Bone marrow (tissue), 2 donors: ENCODE results near the gene C22orf31.

Source experiments
- DNase-seq, 2 donors: peaks; one replicate each; lab custom pipeline; 2025; lab: John Stamatoyannopoulos, UW

The C22orf31 gene

DNA sequence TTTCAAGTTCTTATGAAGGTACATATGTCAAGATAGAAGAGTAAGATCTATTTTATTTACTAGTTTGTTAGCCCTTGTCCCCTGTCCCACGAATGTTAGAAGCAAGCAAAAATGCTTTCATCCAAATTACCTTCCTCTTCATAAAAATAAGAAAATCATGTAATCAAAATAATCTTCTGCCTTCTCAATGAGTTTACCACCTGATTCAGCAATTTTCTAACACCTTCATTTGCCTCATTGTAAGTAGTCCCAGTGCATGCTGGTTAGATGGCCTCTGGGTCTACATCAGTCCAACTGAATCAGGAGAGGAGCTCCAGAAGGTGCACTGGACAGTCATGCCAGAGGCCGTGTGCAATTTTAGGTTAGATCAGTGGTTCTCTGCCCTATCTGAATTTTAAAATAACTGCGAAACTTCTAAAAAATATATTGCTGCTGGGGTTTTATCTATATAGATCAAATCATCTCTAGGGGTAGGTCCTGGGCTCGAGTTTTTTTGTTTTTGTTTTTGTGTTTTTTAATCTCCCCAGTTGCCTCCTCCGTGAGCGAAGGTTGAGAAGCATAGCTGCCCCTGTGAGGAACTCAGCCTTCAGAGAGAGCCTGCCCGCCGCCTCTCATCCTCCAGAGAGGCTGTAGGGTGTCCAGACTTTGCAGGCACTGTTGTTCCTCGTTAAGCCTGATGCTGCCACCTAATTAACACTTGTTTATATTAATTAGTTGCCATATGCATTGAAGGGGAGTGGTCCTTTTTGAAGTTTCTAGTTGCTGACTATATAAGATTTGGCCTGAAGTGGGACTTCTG lies 32.2 kb downstream of the C22orf31 start:
- DNase-seq: no peak

DNA sequence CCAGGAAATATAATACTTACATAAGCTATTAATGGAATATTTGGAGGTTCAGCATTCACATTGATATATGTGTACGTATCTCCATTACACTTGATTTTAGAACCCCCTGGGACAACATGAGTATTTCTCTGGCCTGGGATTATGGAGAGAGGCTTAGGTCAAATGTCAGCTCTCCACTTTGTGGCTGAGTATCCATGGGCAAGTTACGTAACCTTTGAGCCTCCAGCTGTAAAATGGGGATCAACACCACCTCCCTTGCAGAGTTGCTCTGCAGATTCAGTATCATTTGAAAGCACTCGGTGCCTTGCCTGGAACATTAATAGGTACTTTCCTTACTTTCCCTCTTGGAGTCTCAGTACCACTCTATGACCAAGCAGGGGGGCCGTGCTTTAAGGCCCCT lies 33.2 kb downstream of the C22orf31 start:
- no peak for DNase-seq

DNA sequence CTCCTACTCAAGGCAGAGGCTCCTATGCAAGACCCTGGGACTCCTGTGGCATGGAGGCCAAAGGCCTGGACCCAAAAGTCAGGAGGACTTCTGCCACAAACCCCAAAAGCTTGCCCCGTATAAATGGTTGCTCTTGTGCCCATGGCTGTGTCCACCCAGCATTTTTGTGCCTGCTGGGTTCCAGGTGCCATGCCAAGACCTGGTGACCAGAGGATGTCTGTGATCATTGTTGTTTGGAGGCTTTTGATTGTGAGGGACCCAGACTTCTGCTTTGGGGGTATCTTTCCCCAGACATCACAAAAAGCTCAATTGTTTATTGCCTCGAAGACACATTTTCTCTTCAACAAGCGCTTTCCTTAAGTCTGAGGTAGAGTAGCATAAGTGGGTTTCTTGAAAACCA lies 35.1 kb downstream of the C22orf31 start:
- DNase-seq: no peak

DNA sequence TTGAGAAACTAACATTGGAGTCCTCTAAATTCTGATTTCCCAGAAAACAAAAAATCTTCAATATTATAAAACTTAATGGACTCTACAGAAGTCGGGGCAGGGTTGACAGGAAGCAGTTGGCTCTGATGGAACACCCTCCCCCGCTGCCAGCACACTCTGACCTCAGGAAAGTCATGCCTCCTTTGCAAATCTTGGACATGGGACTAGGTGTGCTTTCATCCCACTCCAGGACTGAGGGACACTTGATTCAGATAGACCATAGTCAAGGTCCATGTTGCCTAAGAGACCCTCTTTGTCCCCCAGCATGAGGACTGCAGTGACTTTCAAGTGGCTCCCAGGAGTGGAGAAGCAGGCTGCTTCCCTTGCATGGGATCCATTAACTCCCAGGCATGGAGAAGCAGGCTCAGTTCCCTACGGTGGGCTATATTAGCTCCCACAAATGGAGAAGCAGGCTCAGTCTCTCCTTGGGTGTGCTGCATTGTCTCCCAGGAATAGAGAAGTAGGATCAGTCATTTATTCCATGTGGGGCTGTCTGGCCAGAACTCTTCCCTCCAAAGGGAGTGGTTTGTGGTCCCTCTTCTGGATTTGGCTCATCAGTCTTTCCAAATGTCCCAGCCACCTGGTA lies 38.3 kb downstream of the C22orf31 start:
- DNase-seq: no peak

DNA sequence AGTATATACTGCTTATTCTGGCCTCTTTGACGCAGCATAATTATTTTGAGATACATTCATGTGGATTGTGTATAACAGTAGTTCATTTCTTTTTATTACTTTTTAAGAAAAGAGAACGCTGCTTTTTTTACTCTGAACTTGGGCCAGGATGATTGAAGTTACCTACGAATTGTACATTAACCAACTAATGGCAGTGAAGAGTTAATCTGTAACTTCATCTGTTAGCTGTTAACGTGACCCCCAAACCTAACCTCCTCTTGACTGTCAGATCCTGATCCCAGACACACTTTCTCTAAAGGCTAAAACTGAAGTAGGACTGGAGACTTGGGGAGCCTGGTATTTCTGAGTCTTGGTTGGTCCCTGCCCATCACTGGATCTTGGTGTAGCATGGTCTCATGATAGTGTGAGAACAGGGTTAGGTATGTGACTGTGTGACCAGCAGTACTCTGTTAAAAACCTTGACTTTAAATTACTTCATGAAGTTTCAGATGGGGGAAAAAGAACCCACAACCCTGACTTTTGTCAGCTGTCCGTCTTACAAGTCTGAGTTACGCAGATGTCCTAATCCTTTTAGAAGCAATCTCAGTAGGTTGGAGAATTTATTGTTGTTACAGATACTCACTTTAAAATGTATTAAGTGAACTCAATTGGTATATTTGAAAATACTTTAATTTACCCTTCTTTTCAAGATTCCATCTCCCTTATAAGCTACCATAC lies 39.4 kb downstream of the C22orf31 start:
- DNase-seq: no peak

DNA sequence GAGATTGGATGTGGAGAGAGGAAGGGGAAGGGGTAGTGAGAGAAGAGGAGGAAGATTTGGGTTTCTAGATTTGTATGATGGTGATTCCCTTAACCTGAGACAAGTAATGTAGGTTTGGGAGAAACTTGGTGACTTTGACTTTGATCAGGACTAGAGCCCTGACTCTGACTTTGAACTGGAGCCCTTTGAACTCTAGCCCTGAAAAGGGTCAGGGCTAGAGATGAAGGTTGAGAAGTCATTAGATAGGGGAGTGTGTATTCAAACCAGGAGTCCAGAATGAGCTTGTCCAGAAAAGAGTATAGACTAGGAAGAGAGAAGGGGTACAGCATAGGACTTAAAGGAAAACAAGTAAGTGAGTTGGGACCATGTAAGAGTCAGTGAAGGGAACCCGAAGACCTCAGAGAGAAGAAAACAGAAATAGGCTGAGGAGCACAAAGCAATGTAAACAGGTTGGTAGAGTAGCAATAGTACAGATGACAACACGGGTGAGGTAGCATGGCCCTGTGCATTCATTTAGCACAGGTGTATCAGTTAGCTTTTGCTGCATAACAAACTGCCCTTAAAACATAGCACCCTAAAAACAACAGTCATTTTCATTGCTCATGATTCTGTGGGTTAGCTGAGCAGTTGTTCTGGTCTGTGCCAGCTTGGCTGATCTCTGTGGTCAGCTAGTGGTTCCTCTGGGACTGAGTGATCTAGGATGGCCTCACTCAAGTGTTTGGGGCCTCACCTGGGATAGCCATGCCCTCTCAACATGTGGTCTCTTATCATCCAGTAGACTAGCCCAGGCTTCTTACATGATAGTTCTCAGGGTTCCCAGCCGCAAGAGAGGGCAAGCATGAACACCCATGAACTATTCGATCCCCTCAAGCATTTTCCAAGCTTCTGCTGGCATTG lies 43.1 kb downstream of the C22orf31 start:
- no peak for DNase-seq

DNA sequence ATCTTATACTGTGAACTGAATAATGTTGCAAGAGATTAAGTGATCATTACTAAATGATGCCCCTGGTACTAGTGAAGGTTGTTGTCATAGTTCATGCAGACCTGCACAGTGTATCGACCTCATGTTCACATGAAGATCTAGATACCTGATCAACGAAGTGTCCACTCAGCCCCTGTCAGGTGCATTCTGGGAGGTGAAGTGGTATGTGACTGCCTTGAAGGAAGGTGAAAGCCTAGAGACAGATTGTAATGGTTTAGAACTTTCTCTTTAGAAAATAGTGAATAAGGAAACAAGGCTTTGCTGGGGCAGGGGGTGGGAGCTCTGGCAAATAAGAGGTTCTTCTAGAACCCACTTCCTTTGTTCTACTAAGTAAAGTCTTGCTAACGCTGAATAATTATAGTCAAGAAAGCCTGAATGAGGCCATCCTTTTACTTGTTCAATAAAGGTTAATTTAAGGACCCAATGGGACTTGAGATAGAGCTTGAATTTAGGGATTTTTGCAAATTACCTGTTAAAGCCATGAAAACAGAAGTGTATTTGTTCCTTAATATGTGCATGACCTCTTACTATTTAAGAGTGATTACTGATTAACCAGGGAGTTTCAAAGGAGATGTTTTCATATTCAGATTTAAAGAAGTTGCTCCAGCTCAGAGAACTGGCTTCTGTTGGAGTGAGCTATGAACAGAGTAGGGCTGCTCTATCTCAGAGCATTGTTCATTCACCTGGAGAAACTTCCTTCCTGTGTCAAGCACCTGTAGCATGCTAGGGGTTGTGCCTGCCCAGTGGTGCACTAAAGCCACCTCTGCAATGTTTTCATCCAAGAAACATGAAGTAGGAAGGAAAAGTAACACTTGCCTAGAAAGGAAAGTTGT lies 45.3 kb downstream of the C22orf31 start:
- no peak for DNase-seq

DNA sequence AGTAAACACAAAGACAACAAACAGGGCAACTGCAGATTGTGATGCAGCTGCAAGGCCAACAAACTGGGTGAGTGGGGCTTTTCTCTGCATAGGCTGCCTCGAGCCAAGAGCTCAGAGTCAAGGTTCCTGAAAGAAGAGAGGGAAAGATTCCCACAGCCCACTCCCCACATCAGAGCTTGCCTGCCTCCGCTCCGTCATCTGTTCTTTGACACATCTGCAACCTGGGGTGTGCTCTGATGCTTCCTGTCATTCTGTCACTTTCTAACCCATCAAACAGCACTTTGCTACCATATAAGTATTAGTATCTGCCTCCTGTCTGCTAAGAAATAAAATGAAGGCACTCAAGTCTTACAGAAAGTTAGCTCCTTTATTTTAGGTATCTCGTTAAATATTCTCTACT lies 46.9 kb downstream of the C22orf31 start:
- no peak for DNase-seq

DNA sequence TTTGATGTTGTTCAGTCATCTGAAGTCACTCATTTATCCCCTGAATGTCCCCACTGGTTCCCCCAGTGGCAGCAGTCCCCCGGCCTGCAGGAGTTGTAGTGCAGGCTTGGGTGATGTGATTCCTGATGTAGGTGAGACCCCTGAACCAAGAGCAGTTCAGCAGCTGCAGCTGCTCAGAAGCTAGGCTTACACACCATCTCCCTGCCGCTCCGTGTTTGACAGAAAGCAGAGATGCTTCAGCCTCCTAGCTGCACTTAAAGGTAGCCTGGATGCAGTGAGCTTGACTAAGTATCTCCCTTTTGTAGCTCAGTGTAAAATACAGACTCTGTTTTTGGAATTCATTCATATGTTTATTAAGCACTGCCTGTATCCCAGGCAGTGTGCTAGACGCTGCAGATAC lies 47.3 kb downstream of the C22orf31 start:
- DNase-seq: no peak

DNA sequence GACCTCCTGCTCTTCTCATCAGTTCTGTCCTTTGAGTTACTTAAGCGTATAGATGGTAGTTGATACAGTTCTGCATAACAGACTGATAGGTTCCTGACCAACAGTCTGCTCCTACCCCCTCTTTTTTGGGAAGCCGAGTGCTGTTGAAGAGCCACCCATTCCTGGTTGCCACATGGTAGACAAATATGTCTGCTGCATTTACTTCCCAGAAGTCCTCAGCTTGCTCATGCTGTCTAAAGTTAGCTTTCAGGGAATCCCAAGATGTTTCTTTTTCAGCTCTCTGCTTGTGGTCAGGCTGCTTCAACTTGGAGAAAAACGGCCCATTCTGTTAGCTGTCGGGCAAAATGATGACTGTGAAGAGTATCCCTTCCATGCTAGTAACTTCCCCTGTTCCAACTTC lies 48.7 kb downstream of the C22orf31 start:
- no peak for DNase-seq

DNA sequence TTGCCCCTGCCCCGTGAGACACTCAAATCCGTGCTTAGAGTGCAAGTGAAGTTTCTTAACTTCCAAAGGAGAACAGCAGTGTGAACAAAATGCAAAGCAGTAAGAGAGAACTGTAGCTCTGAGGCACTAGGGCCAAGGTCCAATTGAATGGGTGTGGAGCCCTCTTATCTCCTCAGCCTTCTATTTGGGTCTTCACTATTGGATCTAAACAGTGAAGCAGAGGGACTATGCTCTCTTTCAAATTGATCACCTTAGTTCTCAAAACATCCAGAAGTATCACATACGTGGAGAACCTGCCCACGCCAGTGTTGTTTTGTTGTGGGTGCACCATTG lies 49.6 kb downstream of the C22orf31 start:
- DNase-seq: no peak

DNA sequence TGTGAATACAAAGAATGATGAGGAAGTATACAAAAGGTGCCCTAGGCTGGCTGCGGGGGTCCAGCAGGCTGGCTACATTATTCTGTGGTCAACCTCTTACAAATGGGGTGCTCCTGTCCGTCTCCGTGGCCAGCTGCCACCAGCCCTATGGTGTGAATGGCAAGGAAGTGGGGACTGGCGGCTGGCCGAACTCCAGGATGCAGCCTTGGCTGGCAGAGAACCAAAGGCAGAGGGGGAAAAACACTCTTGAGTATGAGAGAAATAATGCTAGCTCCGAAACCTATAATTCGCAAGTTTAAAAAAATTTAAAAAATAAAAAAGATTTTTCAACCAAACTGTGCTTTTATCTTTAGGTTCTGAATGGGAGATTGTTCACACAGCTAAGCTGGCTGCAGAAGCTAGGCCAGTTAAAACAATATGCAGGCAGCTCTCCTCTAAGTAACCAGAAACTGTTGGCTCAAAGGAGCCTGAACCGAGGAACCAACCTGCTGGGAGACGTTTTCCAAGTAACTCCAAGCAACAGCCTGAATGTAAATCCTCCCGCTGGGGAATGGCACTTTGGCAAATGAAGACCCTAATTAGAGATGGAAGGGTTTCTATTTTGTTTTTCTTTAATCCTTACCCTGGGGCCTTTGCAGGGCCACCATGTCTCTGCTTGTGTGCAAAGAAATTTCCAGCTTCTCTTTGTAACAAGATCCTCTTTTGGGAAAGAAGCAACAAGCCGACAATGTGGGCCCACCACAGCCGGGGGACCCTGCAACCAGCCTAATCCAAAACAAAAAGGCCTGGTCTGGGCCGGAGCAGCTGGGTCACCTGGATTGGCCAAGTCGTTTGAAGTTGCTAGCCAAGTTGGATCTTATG lies 50.2 kb downstream of the C22orf31 start:
- DNase-seq: no peak

DNA sequence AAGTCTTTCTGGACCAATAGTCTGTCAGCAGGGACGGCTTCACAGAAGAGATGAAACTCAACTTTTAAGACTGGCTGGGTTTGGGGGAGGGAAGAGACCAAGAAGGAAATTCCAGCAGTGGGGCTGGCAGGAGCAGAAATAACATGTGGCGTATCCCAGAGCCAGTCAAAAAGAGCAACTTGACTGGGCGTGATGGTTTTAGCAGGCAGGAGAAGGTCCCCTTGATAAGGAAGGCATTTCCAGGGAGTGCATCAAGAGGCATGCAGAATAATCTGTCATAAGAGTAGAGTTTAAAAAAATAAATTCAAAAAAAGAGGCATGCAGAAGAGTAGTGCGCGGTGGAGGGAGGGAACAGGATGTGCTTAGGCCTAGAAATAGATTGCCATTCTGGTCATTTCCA lies 52.5 kb downstream of the C22orf31 start:
- no peak for DNase-seq
